GM19397 (cell line): ENCODE measurements around the gene GRK7.
"Not testable (repeated sequence)": the region's sequence is repeated elsewhere in the genome, so short reads cannot be mapped to it uniquely, and the experiment has no call there.

Experiments
- ATAC-seq: cut with Tn5 transposase; IDR thresholded peaks from one replicate; pipeline ENCODE4 v1.9.1; 2021; ENCODE audit warnings: mild to moderate bottlenecking, moderate library complexity; ENCODE audit not compliant: unreplicated experiment

The GRK7 gene

GRCh38 chr3:141793476-141794260 lies 30.5 kb downstream of the GRK7 start:
- ATAC-seq = no peak

GRCh38 chr3:141795276-141795675 lies 32.1 kb downstream of the GRK7 start:
- ATAC-seq = no peak

- ATAC-seq = no peak
Observed at GRCh38 chr3:141795741-141796080, 32.5 kb downstream of the GRK7 start.

- ATAC-seq = peak; percentile 96
Observed at GRCh38 chr3:141796081-141796888, 33.1 kb downstream of the GRK7 start.

DNA sequence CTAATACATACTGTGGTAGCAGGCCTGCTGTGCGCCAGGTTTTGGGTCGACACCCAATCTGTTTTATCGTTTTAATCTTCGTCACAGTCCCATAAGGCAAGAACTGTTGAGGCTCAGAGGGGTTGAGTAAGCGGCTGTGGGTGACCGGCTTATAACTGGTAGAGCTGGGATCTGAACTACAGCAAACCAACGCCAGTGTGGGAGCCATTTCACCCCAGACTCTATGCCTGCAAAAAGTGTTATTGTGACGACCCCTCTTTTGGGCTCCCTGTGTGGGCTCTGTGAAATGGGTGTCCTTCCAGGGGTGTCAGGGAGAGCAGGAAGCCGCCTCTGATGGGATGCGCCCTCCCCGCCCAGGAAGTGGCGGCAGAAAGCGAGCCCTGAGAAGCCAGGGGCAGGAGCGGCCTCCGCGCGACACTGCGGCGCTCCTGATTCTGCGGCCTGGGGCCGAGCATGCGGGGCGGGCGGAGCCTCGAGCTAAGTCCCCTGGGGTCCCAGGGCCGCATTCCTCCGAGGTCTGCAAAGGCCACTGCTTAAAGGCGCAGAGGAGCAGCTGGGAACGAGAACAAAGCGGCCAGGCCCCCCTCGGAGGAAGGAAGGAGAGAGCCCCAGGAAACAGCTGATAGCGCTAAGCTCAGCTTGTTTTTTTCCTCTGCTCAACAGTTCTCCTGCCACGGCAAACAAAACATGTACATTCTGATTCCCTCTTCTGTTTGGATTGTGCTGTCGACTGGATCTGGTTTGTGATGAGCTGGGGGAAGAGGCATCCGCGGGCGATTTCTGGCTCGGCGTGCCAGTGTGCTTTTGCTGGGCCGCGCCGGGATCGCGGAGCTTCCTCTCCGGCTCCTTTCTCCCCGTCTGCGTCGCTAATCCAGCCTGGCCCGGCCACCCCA lies 33.9 kb downstream of the GRK7 start:
- no peak for ATAC-seq

- no peak for ATAC-seq
Observed at GRCh38 chr3:141797819-141798447, 34.7 kb downstream of the GRK7 start.

DNA sequence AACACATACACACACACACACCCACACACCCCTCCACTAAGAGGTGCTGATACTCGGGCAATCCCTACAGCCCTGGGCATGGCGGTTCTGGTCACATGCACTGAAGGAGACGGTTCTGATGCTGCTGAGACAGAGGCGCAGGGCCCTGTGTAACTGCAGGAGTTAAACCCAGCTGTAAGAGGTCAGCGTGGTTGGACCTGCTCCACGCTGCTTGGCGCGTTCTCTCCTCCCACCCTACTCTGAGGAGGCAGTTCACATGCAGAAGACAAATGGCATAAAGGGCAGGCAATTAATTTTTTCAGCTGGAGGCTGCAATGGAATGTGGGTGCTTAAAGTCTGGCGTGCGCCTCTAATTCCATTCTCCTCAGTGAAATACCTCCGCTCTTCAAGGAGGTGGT lies 35.2 kb downstream of the GRK7 start:
- ATAC-seq = no peak

- ATAC-seq = no peak
Observed at GRCh38 chr3:141802316-141803077, 39.3 kb downstream of the GRK7 start.

DNA sequence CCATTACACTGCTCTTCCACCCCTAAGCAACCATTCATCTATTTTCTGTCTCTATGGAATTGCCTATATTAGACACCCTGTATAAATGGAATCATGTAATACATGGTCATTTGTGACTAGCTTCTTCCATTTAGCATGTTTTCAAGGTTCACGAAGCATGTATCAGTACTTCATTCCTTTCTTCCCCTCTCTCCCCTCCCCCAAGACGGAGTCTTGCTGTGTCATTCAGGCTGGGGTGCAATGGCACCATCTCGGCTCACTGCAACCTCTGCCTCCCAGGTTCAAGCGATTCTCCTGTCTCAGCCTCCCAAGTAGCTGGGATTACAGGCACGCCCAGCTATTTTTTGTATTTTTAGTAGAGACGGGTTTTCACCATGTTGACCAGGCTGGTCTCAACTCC lies 40.3 kb downstream of the GRK7 start:
- not testable (repeated sequence) for ATAC-seq

GRCh38 chr3:141804447-141804777 lies 41.2 kb downstream of the GRK7 start:
- ATAC-seq = no peak

DNA sequence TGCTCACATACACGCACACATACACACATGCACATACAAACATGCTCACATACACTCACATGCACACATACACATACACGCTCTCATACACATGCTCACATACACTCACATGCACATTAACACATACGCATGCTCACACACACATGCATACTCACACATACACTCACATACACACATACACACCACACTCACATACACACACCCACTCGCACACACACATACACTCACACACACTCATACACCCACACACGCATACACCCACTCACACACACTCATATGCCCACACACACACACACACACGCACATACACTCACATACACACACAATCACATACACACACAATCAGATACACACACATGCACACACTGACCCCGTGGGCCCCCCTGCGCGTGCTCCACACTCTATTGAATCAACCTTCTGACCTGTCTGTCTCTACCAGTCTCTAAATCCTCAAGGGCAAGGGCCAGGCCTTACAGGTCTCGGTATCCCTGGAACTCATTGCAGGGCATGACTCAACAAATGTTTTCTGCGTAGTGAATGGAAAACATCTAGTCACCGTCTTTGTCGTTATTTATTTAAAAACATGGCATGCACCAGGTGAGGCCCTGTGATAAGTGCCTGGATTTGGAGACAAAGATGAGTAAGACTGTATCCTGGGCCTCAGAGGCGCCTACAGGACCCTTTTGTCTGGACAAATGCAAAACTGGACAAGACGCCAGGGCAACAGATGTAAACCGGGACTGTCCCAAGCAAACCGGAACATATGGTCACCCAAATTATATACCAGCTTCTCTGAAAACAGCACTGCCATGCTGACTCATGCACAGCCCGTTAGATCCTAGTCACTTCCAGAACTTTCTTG lies 41.8 kb downstream of the GRK7 start:
- no peak for ATAC-seq

DNA sequence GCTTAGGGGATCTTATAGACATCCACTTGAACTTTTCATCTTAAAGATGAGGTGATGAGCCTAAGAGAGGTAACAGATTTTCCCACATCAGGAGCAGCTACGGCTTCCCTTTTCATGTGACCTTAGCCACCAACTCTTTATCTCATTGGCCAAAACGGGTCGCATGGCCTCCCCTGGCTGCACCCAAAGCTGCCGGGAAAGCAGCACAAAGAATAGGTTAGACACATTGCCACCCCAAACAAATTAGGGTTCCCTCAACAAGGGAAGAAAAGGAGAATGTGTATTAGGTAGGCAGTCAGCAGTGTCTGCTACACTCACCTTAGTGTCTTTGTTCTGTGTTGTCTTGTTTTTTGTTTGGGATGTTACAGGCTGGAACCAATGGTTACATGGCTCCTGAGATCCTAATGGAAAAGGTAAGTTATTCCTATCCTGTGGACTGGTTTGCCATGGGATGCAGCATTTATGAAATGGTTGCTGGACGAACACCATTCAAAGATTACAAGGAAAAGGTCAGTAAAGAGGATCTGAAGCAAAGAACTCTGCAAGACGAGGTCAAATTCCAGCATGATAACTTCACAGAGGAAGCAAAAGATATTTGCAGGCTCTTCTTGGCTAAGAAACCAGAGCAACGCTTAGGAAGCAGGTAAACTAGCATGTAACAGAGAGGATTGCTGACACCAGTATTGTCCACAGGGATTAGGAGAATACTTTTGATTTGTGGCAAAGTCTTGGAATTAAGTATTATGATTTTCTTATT lies 44.2 kb downstream of the GRK7 start:
- ATAC-seq = no peak

- ATAC-seq = no peak
Observed at GRCh38 chr3:141808586-141808985, 45.4 kb downstream of the GRK7 start.

DNA sequence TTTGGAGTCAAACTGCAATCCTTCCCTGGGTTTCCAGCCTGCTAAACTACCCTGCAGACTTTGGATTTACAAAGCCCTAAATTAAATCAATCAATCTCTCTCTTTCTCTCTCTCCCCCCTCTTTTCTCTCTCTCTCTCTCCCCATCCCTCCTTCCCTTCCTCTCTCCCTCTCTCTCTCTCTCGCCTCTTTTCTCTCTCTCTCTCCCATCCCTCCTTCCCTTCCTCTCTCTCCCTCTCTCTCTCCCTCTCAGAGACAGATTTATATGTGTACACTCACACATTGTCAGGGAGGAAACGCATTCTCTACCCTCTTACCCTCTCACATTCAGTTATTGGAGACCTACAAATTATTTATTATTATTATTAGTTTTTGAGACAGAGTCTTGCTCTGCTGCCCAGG lies 47.0 kb downstream of the GRK7 start:
- no peak for ATAC-seq

DNA sequence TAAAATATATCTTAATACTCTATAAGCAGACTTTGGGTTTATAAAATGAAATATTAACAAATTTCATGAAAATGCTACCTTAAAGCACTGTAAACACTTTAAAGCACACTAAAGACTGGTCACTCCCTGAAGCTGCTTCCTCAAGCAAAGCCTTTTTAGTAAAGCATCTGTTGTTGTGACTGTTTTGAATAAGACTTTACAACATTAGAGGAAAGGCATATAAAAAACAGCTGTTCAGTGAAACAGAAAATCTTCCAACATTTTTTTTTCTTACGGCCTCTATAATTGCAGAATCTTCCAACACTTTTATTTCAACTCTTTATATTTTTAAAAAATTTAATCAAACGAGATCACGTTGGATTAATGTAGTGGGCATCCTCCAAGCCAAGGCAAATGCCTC lies 48.1 kb downstream of the GRK7 start:
- no peak for ATAC-seq

GRCh38 chr3:141812084-141812483 lies 48.9 kb downstream of the GRK7 start:
- no peak for ATAC-seq

DNA sequence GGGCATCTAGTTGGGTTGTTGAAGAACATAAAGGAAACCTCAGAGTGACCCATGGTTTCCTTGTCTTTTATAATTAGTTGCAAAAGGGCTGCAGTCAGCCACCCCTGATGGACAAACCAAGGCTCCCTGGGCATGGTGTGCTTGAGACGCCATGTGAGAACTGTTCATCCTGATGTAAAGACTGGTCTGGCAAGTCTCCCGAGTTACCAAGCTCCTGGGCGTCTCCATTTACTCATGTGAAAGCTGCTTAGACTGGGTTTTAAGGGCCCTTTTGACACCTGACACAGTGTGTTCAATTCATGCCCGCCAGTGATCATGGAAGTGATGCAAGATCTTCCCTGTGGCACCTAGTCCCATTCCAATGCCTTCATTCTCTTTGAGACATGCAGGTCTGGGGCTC lies 49.4 kb downstream of the GRK7 start:
- no peak for ATAC-seq
